GM18868 (cell line): ENCODE data around the gene DDX11.
"Not testable (repeated sequence)": the region's sequence is repeated elsewhere in the genome, so short reads cannot be mapped to it uniquely, and the experiment has no call there.

Experiments used
- ATAC-seq: cut with Tn5 transposase; IDR thresholded peaks from one replicate; pipeline ENCODE4 v1.9.1; 2021; ENCODE audit warnings: mild to moderate bottlenecking, moderate library complexity; ENCODE audit not compliant: unreplicated experiment

DDX11 gene

DNA sequence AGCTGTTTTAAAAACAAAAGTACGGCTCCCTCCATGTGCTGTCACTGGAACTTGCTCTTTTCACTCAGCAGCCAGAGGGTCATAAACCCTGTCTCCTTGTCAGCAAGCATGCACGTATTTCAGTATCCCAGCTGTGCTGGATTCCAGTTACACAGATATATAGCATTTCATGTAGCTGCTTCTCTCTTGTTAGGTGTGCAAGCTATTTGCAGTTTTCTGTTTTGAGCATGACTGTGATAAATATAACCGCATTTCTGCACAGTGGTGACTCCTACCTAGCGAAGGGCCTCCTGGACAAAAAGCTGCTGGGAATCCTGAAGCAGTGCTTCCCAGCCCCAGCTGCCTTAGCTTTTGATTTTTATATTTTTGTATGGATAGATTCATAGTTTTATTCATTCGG lies 24.7 kb downstream of the DDX11 start:
- ATAC-seq = not testable (repeated sequence)

- not testable (repeated sequence) for ATAC-seq
Measured at GRCh38 chr12:31098771-31099170, 25.1 kb downstream of the DDX11 start.

DNA sequence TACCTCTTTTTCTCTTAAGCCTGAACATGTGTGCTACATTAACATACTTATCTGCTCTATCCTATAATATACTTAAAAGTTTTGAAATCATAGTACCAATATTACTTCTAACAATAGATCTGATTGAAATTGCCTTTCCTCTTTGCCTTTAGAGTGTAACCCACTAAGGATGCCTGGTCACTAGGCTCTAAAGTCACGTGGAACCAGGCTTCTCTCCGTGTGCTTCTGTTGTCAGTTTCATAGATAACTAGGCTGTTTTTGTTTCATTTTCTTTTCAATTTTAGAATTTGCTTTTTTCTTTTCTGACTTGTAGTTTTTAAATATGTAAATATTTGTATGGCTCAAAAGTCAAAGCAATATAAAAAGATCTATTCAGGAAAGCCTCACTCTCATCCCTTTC lies 25.8 kb downstream of the DDX11 start:
- ATAC-seq = not testable (repeated sequence)

DNA sequence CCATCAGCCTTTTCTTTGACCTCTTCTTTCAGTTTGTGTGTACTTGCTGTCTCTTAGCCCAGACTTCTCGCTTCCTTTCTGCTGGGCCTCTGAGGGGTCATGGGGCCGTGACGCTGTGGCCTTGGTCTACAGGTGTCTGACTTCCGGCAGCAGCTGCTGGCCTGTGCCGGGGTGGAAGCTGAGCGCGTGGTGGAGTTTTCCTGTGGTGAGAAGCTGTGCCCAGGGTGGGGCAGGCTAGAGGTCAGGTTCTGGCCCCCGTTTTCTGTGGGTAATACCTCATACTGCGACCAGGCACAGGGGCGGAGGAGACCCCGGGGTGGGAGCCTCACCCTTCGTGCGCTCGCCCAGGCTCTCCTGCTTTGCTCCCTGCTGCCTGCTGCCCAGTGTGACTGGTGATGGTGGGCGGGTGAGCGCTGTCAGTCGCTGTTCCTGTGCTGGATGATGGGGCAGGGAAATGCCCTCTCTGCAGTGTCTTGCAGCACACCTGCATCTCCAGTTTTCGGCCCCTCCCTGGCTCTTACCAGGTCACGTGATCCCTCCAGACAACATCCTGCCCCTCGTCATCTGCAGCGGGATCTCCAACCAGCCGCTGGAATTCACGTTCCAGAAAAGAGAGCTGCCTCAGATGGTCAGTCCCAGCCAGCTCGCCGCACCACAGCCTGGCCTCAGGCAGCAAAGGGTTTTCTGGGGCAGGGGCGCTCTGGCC lies 27.0 kb downstream of the DDX11 start:
- not testable (repeated sequence) for ATAC-seq

- ATAC-seq = not testable (repeated sequence)
Measured at GRCh38 chr12:31102125-31102524, 28.5 kb downstream of the DDX11 start.

- ATAC-seq = not testable (repeated sequence)
Measured at GRCh38 chr12:31102596-31102995, 28.9 kb downstream of the DDX11 start.

DNA sequence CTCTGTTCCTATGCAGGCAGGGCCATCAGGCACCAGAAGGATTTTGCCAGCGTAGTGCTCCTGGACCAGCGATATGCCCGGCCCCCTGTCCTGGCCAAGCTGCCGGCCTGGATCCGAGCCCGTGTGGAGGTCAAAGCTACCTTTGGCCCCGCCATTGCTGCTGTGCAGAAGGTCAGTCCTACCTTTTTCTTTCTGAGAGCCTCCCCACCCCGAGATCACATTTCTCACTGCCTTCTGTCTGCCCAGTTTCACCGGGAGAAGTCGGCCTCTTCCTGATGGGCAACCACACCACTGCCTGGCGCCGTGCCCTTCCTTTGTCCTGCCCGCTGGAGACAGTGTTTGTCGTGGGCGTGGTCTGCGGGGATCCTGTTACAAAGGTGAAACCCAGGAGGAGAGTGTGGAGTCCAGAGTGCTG lies 29.9 kb downstream of the DDX11 start:
- ATAC-seq = not testable (repeated sequence)

GRCh38 chr12:31104220-31104619 lies 30.6 kb downstream of the DDX11 start:
- ATAC-seq = not testable (repeated sequence)

- not testable (repeated sequence) for ATAC-seq
Measured at GRCh38 chr12:31104773-31105172, 31.1 kb downstream of the DDX11 start.

- no peak for ATAC-seq
Measured at GRCh38 chr12:31105668-31106067, 32.0 kb downstream of the DDX11 start.

DNA sequence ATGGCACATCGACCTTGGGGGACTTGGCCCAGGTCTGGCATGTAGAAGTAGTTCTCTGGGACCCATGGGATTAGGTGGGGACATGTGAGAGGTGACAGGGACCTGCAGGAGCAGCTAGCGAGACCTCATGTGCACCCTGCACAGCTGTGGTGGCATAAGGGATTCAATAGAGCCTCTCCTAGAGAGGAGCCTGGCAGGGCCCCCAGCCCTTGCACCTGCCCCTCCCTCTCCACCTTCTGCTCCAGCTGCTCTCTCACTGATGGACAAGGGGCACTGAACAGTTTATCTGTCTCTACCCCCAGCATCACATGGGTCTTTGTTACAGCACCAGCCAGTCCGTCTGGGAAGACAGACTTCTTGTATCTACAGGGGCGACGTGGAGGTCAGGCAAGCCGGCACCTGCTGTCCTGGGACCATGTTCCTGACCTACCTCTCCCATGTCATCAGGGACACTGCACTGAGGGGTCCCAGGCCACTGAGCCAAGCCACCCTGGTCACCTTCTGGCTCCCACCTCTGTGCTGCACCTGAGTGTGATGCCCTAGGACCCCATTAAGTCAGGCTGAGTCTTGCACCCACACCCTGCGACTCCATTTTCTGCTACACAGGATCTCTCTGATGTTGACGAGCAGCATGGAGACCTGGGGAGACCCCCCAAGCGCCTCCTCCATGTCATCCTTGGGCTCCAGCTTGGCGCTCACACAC lies 32.6 kb downstream of the DDX11 start:
- ATAC-seq = no peak

GRCh38 chr12:31109773-31110172 lies 36.1 kb downstream of the DDX11 start:
- not testable (repeated sequence) for ATAC-seq

GRCh38 chr12:31110263-31110662 lies 36.6 kb downstream of the DDX11 start:
- ATAC-seq = not testable (repeated sequence)

DNA sequence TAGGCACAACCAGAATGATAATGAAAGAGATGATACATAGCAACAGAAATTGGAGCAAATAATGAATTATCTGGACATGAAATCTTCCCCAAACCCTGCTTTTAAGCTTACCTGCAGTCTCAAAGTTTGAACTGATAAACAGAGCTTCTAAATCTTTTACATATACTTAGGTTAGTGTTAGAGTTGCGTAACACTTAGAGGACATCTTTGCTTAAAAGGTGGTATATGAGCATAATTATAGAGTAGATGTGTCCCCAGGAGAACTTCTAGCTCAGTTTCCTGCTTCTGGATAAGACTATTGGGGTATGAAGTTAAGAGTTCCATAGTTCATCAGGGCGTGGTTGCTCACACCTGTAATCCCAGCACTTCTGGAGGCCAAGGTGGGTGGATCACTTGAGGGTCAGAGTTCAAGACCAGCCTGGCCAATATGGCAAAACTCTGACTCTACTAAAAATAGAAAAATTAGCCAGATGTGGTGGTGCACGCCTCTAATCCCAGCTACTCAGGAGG lies 41.5 kb downstream of the DDX11 start:
- not testable (repeated sequence) for ATAC-seq

- peak; percentile 24 for ATAC-seq
Measured at GRCh38 chr12:31116846-31117202, 43.2 kb downstream of the DDX11 start.

DNA sequence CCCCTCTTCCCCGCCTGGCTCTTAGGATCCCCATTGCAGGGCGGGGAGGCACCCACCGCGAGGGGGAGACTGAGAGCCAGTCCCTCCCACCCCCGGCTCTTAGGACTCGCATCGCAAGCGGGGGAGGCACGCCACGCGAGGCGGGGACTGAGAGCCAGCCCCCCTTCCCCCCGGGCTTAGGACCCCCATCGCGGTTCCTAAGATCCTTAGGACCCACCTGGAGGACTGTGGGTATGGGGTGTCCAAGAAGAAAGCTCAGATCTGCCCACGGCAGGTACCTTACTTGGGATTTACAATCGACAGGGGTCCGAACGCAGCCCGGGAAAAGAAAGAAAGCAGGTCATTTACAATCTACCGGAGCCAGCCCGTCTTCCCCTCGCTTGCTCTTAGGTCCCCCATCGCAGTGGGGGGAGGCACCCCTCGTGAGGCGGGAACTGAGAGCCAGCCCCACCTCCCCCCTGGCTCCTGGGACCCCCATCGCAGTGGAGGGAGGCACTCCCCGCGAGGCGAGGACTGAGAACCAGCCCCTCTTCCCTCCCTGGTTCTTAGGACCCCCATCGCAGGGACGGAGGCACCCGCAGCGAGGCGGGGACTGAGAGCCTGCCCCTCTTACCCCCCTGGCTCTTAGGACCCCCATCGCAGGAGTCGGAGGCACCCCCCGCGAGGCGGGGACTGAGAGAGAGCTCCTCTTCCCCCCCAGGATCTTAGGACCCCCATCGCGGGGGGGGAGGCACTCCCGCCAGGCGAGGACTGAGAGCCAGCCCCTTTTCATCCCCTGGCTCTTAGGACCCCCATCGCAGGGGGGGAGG lies 43.7 kb downstream of the DDX11 start:
- peak; percentile 88 for ATAC-seq

GRCh38 chr12:31118347-31119191 lies 44.9 kb downstream of the DDX11 start:
- ATAC-seq = peak; percentile 53

DNA sequence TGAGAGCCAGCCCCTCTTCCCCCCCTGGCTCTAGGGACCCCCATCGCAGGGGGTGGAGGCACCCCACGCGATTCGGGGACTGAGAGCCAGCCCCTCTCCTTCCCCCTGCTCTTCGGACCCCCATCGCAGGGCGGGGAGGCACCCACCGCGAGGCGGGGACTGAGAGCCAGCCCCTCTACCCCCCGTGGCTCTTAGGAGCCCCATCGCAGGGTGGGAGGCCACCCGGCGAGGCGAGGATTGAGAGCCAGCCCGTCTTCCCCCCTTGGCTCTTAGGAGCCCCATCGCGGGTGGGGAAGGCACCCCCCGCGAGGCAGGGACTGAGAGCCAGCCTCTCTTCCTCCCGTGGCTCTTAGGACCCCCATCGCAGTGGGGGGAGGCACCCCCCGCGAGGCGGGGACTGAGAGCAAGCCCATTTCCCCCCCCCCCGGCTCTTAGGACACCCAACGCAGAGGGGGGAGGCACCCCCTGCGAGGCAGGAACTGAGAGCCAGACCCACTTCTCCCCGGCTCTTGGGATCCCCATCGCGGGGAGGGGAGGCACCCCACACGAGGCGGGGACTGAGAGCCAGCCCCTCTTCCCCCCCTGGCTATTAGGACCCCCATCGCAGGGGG lies 45.6 kb downstream of the DDX11 start:
- no peak for ATAC-seq

GRCh38 chr12:31119803-31120211 lies 46.1 kb downstream of the DDX11 start:
- ATAC-seq = no peak
